Activated naive CD8-positive, alpha-beta T cell treated with anti-CD3 and anti-CD28 coated beads, Interleukin-2, amount 10 ng/mL, durations not matched to agents 7 days and 5 days (primary cell): ENCODE measurements around the gene GLIPR1L2. TPM values are rescaled to one million over a fixed set of nuclear protein-coding genes. Genes with fewer than 3 reads are reported as not detected.

Source experiments
- ATAC-seq: fragments of 150-1000 bp; cut with Tn5 transposase; one replicate; pipeline ENCODE4 v1.10.0; 2021; ENCODE audit warnings: low read depth, moderate library complexity
- POLR2A ChIA-PET: fragments of 350-600 bp; sonication (Branson Sonifier 250); formaldehyde crosslinking; loops from one replicate; lab custom pipeline; 2021; ENCODE audit warnings: antibody characterized with exemption; lab: Charles Lee
- DNase-seq: peaks from one replicate; pipeline ENCODE4 v3.0.0; 2021
- H3K27ac Mint-ChIP-seq: one replicate; pipeline ENCODE4 v1.8.0; 2022; ENCODE audit warnings: mild to moderate bottlenecking, mixed read lengths
- H3K27me3 Mint-ChIP-seq: one replicate; pipeline ENCODE4 v1.8.0; 2022; ENCODE audit warnings: mild to moderate bottlenecking, moderate library complexity, mixed read lengths
- H3K36me3 Mint-ChIP-seq: one replicate; pipeline ENCODE4 v1.8.0; 2021; ENCODE audit warnings: mild to moderate bottlenecking, mixed read lengths
- H3K4me1 Mint-ChIP-seq: one replicate; pipeline ENCODE4 v1.8.0; 2021; ENCODE audit warnings: mixed read lengths
- H3K4me3 Mint-ChIP-seq: one replicate; pipeline ENCODE4 v1.8.0; 2022; ENCODE audit warnings: mild to moderate bottlenecking, moderate library complexity, mixed read lengths
- H3K9me3 Mint-ChIP-seq: one replicate; pipeline ENCODE4 v1.8.0; 2021; ENCODE audit warnings: mixed read lengths
- total RNA-seq, 2 experiments: library from RNA; stranded (reverse); gene quantifications; one replicate each; pipeline ENCODE4 v1.2.3, GENCODE V29; 2021

GLIPR1L2 gene
- total RNA-seq, 2 experiments from 2014 or later: 0.28 TPM; not detected in 1

DNA sequence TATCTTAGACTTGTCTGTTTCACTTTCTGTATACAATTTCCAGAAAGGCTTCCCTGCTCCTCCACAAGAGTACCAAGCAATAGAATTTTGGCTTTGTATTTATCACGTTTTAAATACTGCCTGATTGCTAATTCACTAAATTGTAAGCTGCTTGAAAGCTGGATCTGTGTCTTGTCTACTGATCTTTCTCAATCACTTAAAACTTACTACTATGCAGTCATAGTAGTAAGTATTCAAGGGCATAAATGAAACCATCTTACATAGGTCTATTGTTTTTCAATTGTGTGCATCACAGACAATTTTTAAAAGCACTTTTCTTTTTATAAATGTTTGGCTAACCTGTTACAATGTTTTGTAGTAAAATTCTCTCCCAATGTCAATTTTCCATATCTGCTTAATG lies 1.2 kb upstream of the GLIPR1L2 start:
- peak overlapping the region; percentile 93 for H3K27ac Mint-ChIP-seq
- DNase-seq (no peak), ATAC-seq (no peak)
- peaks cover 28% of the 10 kb centered on the region for H3K4me1 Mint-ChIP-seq
- POLR2A ChIA-PET: interaction anchor here (3.2 kb wide), 1 partner anchor 91 kb away, joined by 28 read pairs; the partner anchor contains the start of gene GLIPR1
- H3K4me3 Mint-ChIP-seq: peak overlapping the region; percentile 91
- H3K27me3 Mint-ChIP-seq: no peaks in the 10 kb centered on the region
- H3K36me3 Mint-ChIP-seq: peaks cover 13% of the 10 kb centered on the region
- H3K9me3 Mint-ChIP-seq: no peaks in the 10 kb centered on the region

DNA sequence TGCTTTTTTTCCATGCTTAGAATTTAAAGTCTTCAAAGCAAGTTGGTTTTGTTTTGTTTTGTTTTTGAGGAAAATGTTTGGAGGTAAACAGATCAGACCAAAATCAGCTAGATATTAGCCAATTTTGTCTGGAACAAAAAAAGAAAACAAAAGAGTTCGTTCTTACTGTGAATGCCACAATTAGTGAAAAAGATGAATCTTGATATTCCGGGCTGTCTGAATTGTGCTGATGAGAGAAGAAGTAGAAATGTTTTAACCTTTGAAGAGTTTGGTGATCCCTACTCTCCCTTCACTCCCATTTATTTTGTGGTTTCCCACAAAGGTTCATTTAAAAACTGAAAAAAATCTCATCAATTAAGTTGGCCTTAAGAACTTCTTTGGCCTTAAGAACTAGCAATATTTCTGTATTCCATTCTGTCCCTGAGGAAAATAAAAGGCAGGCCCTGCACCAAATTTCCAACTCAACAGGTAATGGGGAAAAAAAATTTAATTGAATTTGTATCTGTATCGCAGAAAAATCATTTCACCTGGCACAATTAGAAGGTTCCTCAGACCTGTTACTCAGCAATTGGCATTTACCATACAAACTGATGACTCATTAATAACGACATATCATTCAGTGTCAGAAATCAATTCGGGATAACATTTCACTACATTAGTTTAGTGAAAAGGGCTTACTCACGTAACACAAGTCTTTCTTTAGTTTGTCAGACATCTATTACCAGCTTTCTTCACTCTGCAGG lies 562 bp upstream of the GLIPR1L2 start:
- peak overlapping the region; percentile 93 for H3K27ac Mint-ChIP-seq
- H3K9me3 Mint-ChIP-seq: no peaks in the 10 kb centered on the region
- DNase-seq (no peak), ATAC-seq (no peak)
- peaks cover 13% of the 10 kb centered on the region for H3K36me3 Mint-ChIP-seq
- H3K27me3 Mint-ChIP-seq: no peaks in the 10 kb centered on the region
- H3K4me3 Mint-ChIP-seq: peak overlapping the region; percentile 91
- POLR2A ChIA-PET: interaction anchor here (1.6 to 3.2 kb wide), 4 partner anchors 88 to 121 kb away, joined by 4 to 28 read pairs (median 8); partner anchors contain the start of genes GLIPR1 and KRR1
- H3K4me1 Mint-ChIP-seq: peaks cover 28% of the 10 kb centered on the region

DNA sequence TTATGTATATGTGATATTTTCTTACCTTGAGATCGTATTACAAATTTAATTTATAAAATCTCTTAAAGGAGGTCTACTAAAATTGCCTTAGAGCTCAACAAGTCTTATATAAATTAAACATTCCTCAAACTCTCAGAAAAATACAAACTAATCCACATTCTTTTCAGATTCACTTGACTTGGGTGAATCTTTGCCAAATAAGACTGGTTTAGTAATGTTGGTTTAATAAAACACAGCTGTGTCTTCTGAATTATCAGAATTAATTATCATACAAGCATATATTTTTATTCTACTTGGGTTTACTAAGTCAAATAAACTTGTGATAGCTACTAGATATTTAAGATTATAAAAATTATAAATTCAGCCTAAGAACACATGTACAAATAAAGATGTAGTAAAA lies 13.3 kb downstream of the GLIPR1L2 start:
- POLR2A ChIA-PET: no interaction called here
- peaks cover 6% of the 10 kb centered on the region for H3K27me3 Mint-ChIP-seq
- H3K36me3 Mint-ChIP-seq: peaks cover 1% of the 10 kb centered on the region
- no peak overlapping the region for H3K4me3 Mint-ChIP-seq
- no peaks in the 10 kb centered on the region for H3K4me1 Mint-ChIP-seq
- no peak overlapping the region for H3K27ac Mint-ChIP-seq
- ATAC-seq: no peak
- DNase-seq: no peak
- peaks cover 4% of the 10 kb centered on the region for H3K9me3 Mint-ChIP-seq

DNA sequence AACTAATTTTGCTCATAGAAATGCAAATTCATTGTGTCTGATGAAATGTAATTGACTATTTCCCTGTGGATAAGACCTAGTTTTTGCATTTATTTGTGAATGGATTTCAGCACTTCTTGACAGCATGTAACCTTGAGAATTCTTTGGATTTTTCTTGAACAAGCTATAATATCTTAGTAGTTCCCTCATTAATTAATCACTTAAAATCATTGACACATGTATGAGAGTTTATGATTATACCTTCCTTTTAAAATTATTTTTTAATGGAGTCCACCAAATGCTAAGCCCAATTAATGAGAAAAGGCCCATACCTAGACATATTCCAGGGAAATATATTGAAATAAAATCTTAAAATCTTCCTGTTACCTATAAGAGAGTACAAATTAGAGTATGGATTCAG lies 16.8 kb downstream of the GLIPR1L2 start:
- no peaks in the 10 kb centered on the region for H3K4me1 Mint-ChIP-seq
- H3K27ac Mint-ChIP-seq: no peak overlapping the region
- POLR2A ChIA-PET: no interaction called here
- H3K9me3 Mint-ChIP-seq: peaks cover 6% of the 10 kb centered on the region
- DNase-seq (no peak), ATAC-seq (no peak)
- H3K36me3 Mint-ChIP-seq: peaks cover 1% of the 10 kb centered on the region
- no peak overlapping the region for H3K4me3 Mint-ChIP-seq
- peaks cover 6% of the 10 kb centered on the region for H3K27me3 Mint-ChIP-seq

DNA sequence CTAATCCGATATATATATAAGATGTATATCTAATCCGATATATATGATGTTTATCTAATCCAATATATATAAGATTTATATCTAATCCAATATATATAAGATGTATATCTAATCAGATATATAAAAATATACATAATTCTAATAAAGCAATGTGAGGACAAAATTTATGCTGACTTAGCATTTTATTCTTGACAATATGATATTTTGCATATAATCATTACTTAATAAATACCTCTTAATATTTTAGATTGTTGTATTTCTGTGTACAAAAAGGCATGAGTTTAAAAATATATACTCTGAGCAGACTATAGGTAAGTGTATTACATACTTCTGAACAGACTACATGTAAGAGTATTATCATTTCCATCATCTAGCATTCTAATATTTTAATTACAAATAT lies 18.9 kb downstream of the GLIPR1L2 start:
- ATAC-seq (no peak), DNase-seq (no peak)
- peaks cover 6% of the 10 kb centered on the region for H3K9me3 Mint-ChIP-seq
- H3K27ac Mint-ChIP-seq: no peak overlapping the region
- H3K36me3 Mint-ChIP-seq: peaks cover 1% of the 10 kb centered on the region
- peaks cover 1% of the 10 kb centered on the region for H3K27me3 Mint-ChIP-seq
- no peaks in the 10 kb centered on the region for H3K4me1 Mint-ChIP-seq
- POLR2A ChIA-PET: no interaction called here
- no peak overlapping the region for H3K4me3 Mint-ChIP-seq

DNA sequence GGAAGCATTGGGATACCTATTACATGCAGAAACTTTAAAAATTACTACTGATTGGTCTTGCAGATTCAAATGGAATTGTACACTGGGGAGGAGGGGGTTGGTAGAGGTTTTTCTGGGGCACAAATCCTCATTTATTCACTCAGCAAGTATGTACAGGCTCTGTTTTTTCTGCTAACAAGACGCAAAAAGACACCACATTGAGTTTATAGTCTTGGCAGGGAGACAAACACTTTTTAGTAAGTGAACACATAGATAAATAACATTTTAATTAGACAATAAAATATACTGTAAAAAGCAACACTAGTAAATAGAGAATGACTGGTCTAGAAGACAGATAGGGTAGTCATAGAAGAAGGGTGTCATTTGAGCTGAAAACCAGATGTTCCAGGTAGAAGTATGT lies 23.8 kb downstream of the GLIPR1L2 start:
- POLR2A ChIA-PET: no interaction called here
- Mint-ChIP-seq H3K4me3 (no peak overlapping the region), H3K27me3 (peaks cover 1% of the 10 kb centered on the region), H3K4me1 (no peaks in the 10 kb centered on the region), H3K27ac (no peak overlapping the region), H3K36me3 (no peaks in the 10 kb centered on the region), H3K9me3 (peaks cover 2% of the 10 kb centered on the region)
- ATAC-seq (no peak), DNase-seq (no peak)

DNA sequence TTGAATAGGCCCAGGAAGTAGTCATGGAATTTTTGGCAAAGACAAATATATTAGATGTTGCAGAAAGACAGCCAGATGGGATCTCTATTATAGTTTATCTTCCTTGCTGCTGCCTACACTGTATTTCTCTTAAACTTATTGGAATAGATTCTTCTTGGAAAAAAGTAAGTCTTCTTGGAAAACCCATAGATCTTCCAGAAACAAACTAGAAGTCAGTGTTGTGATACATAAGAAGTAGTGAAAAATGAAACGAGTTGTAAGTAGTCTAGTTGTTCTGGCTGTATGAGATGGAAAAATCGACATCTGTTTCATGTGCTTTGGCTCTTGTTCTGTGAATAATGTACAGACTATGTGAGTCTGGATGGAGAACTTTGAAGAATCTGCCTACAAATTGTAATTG lies 29.0 kb downstream of the GLIPR1L2 start:
- no peak overlapping the region for H3K27ac Mint-ChIP-seq

DNA sequence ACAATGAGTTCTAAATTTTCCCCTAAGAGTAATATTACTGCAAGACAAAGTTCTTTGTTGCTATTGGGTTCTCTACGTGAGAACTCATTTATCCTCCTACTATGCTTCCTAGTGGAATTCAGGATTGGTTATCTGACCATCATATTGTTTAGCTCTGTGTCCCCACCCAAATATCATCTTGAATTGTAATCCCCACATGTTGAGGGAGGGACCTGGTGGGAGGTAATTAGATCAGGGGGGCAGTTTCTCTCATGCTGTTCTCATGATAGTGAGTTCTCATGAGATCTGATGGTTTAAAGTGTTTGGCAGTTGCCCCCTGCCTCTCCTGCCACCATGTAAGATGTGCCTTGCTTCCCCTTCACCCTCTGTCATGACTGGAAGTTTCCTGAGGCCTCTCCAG lies 36.6 kb downstream of the GLIPR1L2 start:
- POLR2A ChIA-PET: no interaction called here
- Mint-ChIP-seq H3K4me3 (no peak overlapping the region), H3K4me1 (no peaks in the 10 kb centered on the region), H3K36me3 (peaks cover 10% of the 10 kb centered on the region), H3K27ac (no peak overlapping the region), H3K27me3 (peaks cover 4% of the 10 kb centered on the region), H3K9me3 (peaks cover 27% of the 10 kb centered on the region)
- ATAC-seq: no peak
- DNase-seq: no peak

More for the DNA sequence above, 29.0 kb downstream of the GLIPR1L2 start:
- H3K4me3 Mint-ChIP-seq: no peak overlapping the region
- no peak for ATAC-seq
- POLR2A ChIA-PET: no interaction called here
- H3K9me3 Mint-ChIP-seq: peaks cover 2% of the 10 kb centered on the region
- no peaks in the 10 kb centered on the region for H3K4me1 Mint-ChIP-seq
- no peak for DNase-seq
- H3K27me3 Mint-ChIP-seq: no peaks in the 10 kb centered on the region
- peaks cover 1% of the 10 kb centered on the region for H3K36me3 Mint-ChIP-seq

DNA sequence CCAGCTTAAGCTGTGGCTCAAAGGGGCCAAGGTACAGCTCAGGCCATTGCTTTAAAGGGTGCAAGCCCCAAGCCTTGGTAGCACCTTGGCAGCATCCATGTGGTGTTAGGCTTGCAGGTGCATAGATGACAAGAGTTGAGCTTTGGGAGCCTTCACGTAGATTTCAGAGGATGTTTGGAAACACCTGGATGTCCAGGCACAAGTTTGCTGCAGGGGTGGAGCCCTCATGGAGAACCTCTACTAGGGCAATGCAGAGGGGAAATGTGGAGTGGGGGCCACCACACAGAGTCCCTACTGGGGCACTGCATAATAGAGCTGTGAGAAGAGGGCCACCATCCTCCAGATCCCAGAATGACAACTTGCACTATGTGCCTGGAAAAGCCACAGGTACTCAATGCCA lies 37.9 kb downstream of the GLIPR1L2 start:
- peaks cover 10% of the 10 kb centered on the region for H3K36me3 Mint-ChIP-seq
- no peak for DNase-seq

DNA sequence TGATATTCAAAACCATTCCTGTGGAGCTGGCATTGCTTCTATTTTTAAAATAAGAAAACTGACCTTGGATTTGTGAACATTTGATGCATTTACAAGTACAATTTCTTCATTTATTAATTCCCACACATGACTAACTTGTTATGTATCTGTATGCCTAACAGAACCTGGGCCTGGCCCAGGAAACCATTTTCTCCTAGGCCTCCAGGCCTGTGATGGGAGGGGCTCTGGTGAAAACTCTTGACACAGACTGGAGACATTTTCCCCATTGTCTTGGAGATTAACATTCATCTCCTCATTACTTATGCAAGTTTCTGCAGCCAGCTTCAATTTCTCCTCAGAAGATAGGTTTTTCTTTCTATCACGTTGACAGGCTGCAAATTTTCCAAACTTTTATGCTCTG lies 42.0 kb downstream of the GLIPR1L2 start:
- Mint-ChIP-seq H3K4me3 (no peak overlapping the region), H3K9me3 (peaks cover 14% of the 10 kb centered on the region), H3K27me3 (peaks cover 7% of the 10 kb centered on the region), H3K27ac (no peak overlapping the region), H3K4me1 (peaks cover 2% of the 10 kb centered on the region), H3K36me3 (peaks cover 3% of the 10 kb centered on the region)
- POLR2A ChIA-PET: no interaction called here
- DNase-seq (no peak), ATAC-seq (no peak)

More for the DNA sequence above, 37.9 kb downstream of the GLIPR1L2 start:
- no peaks in the 10 kb centered on the region for H3K4me1 Mint-ChIP-seq
- H3K9me3 Mint-ChIP-seq: peaks cover 27% of the 10 kb centered on the region
- POLR2A ChIA-PET: no interaction called here
- no peak overlapping the region for H3K27ac Mint-ChIP-seq
- H3K4me3 Mint-ChIP-seq: no peak overlapping the region
- no peak for ATAC-seq
- H3K27me3 Mint-ChIP-seq: peaks cover 4% of the 10 kb centered on the region

DNA sequence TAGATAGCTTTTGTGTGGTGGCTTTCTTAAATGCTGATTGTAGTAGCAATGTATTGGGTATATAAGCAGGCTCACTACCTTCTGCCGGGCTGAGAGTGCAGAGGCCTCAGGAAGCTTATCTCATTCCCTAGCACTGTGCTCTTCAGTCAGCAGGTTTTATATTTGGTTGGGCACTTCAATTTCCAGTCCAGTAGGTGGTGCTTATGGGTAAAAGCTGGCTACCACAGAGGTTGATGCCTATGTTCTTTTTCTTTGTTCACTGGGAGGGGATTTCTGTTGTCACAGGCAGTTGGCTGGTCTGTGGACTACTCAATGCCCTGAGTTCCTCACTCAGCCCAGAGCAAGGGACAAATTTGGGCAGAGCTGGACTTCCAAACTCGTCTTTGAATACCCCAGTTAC lies 46.7 kb downstream of the GLIPR1L2 start:
- peaks cover 4% of the 10 kb centered on the region for H3K36me3 Mint-ChIP-seq
- H3K9me3 Mint-ChIP-seq: peaks cover 4% of the 10 kb centered on the region
- DNase-seq (no peak), ATAC-seq (peak; percentile 59)
- H3K27ac Mint-ChIP-seq: no peak overlapping the region
- H3K4me3 Mint-ChIP-seq: no peak overlapping the region
- POLR2A ChIA-PET: interaction anchor here (1.2 to 1.8 kb wide), 2 partner anchors 42 to 44 kb away, joined by 3 to 4 read pairs; partner anchors contain the start of gene GLIPR1
- H3K4me1 Mint-ChIP-seq: peaks cover 3% of the 10 kb centered on the region
- peaks cover 3% of the 10 kb centered on the region for H3K27me3 Mint-ChIP-seq

DNA sequence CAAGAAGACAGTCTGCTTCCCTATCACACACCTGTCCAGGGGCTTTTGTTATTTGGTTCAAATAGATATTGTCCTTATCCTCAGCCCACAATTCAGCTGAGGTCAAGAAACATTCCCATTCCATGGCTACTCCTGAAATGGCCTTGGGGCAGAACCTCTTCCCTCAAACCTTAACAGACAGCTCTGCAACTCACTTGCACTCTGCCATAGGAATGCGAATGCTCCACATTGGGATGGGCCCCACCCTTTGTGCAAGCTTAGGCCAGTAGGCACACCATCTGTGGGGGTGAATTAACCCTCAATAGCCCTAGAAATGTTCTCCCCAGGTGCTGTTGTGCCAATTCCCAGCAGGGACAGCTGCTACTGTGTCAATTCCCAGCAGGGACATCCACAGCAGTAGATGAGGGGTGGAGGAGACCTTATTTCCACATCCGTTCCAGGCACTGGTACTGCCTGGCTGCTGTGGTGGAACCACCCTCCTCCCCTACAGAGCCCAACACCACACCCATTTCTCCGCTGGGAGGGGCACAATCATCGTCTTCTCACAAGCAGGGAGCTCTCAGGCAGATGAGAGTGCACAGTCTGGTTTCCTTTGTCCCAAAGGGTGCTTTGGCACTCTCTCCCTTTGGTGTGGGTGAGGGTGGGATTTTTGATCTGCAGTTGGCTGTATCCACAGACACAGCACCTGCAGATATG lies 47.3 kb downstream of the GLIPR1L2 start:
- H3K9me3 Mint-ChIP-seq: peaks cover 4% of the 10 kb centered on the region
- peaks cover 4% of the 10 kb centered on the region for H3K36me3 Mint-ChIP-seq
- no peak overlapping the region for H3K27ac Mint-ChIP-seq
- H3K4me1 Mint-ChIP-seq: peaks cover 3% of the 10 kb centered on the region
- H3K4me3 Mint-ChIP-seq: no peak overlapping the region
- peaks cover 3% of the 10 kb centered on the region for H3K27me3 Mint-ChIP-seq
- ATAC-seq (peak; percentile 92), DNase-seq (no peak)
- POLR2A ChIA-PET: interaction anchor here (1.2 to 1.8 kb wide), 2 partner anchors 42 to 43 kb away, joined by 3 to 4 read pairs; partner anchors contain the start of gene GLIPR1

DNA sequence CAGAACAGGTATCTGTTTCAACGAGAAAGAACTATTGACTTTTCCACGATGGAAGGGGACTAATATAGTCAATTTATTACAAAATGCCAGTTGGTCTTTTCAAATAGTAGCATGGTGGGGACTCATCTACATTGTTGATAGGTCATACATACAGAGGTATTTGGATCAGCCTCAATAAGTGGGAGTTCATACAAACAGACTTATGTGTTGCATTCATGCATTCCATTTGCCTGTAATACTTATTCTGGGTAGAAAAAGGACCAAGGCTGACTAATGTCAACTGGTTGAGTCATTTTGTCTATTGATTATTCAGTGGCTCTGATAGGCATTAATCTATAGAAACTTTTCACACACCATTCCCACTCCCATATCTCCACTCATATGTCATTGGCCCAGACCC lies 48.2 kb downstream of the GLIPR1L2 start:
- Mint-ChIP-seq H3K27ac (no peak overlapping the region), H3K9me3 (peaks cover 7% of the 10 kb centered on the region), H3K27me3 (peaks cover 8% of the 10 kb centered on the region), H3K4me3 (no peak overlapping the region), H3K4me1 (peaks cover 3% of the 10 kb centered on the region), H3K36me3 (peaks cover 4% of the 10 kb centered on the region)
- POLR2A ChIA-PET: interaction anchor here (1.8 kb wide), 1 partner anchor 42 kb away, joined by 4 read pairs; the partner anchor contains the start of gene GLIPR1
- DNase-seq (no peak), ATAC-seq (no peak)
